ENCODE data around the gene HOXC4.

DNA sequence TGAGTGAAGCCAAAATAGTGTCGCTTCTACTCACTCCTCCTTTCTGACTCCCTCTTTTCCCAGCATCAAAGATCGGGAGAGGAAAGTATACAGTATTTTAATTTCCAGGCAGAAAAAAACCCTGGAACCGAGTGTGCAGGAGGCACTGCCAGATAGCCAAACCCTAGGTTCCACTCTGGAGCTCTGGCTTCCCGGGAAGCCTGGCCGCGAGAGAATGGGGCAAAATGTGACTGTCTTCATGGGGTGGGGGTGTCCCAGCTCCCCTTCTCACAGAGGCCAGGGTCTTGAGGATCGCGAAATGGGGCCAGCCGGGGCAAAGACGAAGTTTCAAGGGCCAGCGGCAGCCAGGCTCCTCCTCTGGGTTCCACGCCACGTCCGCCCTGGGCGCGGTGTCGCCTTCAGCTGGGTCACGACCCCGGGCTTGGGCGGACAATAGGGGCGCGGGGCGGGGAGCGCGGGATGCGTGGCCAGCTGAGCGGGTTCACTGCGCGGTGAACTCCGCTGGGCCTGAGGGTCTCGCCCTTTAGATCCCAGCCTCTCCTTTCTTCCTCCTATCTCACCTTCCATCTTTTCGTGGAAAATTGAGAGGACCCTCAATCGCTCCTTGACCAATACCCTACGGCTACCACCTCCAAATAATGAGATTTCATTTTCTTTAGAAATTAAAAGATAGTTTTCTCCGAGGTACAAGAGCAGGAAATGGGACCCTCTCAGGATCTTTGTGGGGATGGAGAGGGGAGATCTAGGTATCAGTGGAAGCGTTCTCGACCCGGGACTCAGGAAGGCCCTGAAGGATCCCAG, 6.7 kb downstream of the HOXC4 start:
- TF ChIP-seq, protein P1, sequence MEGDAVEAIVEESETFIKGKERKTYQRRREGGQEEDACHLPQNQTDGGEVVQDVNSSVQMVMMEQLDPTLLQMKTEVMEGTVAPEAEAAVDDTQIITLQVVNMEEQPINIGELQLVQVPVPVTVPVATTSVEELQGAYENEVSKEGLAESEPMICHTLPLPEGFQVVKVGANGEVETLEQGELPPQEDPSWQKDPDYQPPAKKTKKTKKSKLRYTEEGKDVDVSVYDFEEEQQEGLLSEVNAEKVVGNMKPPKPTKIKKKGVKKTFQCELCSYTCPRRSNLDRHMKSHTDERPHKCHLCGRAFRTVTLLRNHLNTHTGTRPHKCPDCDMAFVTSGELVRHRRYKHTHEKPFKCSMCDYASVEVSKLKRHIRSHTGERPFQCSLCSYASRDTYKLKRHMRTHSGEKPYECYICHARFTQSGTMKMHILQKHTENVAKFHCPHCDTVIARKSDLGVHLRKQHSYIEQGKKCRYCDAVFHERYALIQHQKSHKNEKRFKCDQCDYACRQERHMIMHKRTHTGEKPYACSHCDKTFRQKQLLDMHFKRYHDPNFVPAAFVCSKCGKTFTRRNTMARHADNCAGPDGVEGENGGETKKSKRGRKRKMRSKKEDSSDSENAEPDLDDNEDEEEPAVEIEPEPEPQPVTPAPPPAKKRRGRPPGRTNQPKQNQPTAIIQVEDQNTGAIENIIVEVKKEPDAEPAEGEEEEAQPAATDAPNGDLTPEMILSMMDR (IDR thresholded peaks at IDR 0.05): no peak
- TF ChIP-seq POLR2AphosphoS5 (IDR thresholded peaks at IDR 0.05): no peak
